GM12878 (cell line): ENCODE data around the gene PLEKHG2.

Source experiments
- BACH1 ChIP-seq: fragments of 450-650 bp; IDR thresholded peaks from 2 replicates; pipeline ENCODE4 v1.6.1; 2017; ENCODE audit warnings: mild to moderate bottlenecking, borderline replicate concordance
- CEBPB ChIP-seq, 2 experiments: fragments of 150-350 bp in 1 of 2; IDR thresholded peaks; 2 replicates each; pipeline ENCODE4 v1.6.1; 2012 to 2014; ENCODE audit warnings: low read depth in 2 of 2, low read length in 2 of 2, borderline replicate concordance in 1 of 2, inconsistent platforms in 1 of 2
- TBL1XR1 ChIP-seq: IDR thresholded peaks from 2 replicates; pipeline ENCODE4 v1.6.1; 2012; ENCODE audit warnings: low read depth, low read length, improper control_type of control experiment
- TF ChIP-seq, protein P1 (sequence below), 3 experiments: IDR thresholded peaks in 2 of 3; conservative IDR thresholded peaks in 1 of 3; 2 replicates each; pipeline ENCODE4 v1.5.1; 2011; ENCODE audit warnings: low read depth in 3 of 3, low read length in 3 of 3, mild to moderate bottlenecking in 3 of 3, control low read depth in 2 of 3, moderate library complexity in 2 of 3, inconsistent platforms in 1 of 3, mixed read lengths in 1 of 3; ENCODE audit not compliant: control insufficient read depth in 2 of 3, insufficient read depth in 1 of 3; ENCODE audit errors: extremely low read depth in 1 of 3

DNA sequence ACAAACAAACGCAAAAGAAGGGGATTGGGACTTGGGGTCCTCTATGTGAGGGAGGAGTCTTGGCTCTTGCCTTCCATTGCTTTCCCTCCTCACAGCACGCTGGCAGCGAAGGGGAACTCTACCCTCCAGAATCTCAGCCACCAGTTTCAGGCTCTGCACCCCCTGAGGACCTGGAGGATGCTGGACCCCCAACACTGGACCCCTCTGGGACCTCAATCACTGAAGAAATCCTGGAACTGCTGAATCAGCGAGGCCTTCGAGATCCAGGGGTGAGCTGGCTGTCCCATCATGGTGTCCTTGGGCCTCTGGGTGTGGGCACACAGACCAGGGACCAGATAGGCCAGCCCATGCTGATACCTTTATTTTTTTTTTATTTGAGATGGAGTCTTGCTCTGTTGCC is 9.6 kb downstream of the PLEKHG2 start:
- TF ChIP-seq TBL1XR1 (no peak), CEBPB (IDR thresholded peaks at IDR 0.05; ENCODE audit: borderline replicate concordance in 1 of 2, low read depth in 2 of 2, low read length in 2 of 2) (no peak), BACH1 (no peak)
- TF ChIP-seq, protein P1, sequence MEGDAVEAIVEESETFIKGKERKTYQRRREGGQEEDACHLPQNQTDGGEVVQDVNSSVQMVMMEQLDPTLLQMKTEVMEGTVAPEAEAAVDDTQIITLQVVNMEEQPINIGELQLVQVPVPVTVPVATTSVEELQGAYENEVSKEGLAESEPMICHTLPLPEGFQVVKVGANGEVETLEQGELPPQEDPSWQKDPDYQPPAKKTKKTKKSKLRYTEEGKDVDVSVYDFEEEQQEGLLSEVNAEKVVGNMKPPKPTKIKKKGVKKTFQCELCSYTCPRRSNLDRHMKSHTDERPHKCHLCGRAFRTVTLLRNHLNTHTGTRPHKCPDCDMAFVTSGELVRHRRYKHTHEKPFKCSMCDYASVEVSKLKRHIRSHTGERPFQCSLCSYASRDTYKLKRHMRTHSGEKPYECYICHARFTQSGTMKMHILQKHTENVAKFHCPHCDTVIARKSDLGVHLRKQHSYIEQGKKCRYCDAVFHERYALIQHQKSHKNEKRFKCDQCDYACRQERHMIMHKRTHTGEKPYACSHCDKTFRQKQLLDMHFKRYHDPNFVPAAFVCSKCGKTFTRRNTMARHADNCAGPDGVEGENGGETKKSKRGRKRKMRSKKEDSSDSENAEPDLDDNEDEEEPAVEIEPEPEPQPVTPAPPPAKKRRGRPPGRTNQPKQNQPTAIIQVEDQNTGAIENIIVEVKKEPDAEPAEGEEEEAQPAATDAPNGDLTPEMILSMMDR (IDR thresholded peaks at IDR 0.05 in 2 of 3, conservative IDR thresholded peaks at IDR 0.05 in 1 of 3; ENCODE audit: control insufficient read depth in 2 of 3, extremely low read depth in 1 of 3, insufficient read depth in 1 of 3, low read depth in 3 of 3, low read length in 3 of 3): no peak
